ENCODE data around the gene PARP6. TPM values are rescaled to one million over a fixed set of nuclear protein-coding genes. Genes with fewer than 3 reads are reported as not detected.

The PARP6 gene
- total and polyA plus RNA-seq, 7 donors = 46.1 to 83.2 (median 63.0) TPM

DNA sequence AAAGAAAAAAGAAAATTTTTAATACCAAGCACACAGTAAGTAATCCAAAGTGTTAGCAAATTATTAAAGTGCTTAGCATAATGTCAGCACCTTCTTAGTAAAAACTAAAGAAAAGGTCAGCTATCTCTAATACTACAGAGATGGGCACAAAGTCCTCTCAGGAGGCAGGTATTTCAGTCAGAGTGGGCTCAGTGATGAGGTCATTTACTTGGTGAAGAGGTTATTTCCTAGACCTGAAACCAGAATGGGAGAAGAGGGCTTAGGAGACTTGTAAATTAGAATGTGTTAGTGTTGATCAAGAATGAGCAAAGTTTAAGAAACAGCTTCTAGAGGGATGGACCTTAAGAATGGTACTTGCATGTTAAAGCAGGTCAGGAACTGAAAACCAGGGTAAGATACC is 32.7 kb downstream of the PARP6 start:
- TF ChIP-seq, protein P1, sequence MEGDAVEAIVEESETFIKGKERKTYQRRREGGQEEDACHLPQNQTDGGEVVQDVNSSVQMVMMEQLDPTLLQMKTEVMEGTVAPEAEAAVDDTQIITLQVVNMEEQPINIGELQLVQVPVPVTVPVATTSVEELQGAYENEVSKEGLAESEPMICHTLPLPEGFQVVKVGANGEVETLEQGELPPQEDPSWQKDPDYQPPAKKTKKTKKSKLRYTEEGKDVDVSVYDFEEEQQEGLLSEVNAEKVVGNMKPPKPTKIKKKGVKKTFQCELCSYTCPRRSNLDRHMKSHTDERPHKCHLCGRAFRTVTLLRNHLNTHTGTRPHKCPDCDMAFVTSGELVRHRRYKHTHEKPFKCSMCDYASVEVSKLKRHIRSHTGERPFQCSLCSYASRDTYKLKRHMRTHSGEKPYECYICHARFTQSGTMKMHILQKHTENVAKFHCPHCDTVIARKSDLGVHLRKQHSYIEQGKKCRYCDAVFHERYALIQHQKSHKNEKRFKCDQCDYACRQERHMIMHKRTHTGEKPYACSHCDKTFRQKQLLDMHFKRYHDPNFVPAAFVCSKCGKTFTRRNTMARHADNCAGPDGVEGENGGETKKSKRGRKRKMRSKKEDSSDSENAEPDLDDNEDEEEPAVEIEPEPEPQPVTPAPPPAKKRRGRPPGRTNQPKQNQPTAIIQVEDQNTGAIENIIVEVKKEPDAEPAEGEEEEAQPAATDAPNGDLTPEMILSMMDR (IDR thresholded peaks at IDR 0.05) = no peak
- H3K4me3 ChIP-seq = no peak overlapping the region
- no peaks in the 10 kb centered on the region for H3K27me3 ChIP-seq (ENCODE audit: insufficient read depth in 3 of 3, low read length in 2 of 3)
- DNase-seq (no peak), ATAC-seq (no peak)
- H3K36me3 ChIP-seq (ENCODE audit: insufficient read depth in 1 of 2, low read depth in 1 of 2) = peaks cover 16 to 64% of the 10 kb centered on the region in 2 donors
- H3K9me3 ChIP-seq = no peaks in the 10 kb centered on the region
- H3K4me1 ChIP-seq = peaks cover 13% of the 10 kb centered on the region
- intact Hi-C loops (cut with DNase I) = no loop called here
- H3K27ac ChIP-seq = no peak overlapping the region

DNA sequence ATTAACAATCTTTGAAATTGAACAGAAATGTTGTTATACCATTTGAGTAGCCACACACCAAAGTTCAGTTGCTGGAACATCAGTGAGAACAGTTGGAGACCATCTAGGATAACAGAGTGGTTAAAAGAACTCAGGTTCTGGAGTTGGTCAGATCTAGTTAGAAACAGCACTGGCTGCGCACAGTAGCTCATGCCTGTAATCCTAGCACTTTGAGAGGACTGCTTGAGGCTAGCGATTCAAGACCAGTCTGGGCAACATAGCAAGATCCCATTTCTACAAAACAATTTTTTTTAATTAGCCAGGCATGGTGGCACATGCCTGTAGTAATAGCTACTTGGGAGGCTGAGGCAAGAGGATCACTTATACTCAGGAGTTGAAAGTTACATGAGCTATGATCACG is 33.8 kb downstream of the PARP6 start:
- no peak for DNase-seq
- intact Hi-C loops (cut with DNase I) = no loop called here
- Histone ChIP-seq H3K27me3 (ENCODE audit: insufficient read depth in 3 of 3, low read length in 2 of 3) (no peaks in the 10 kb centered on the region), H3K36me3 (ENCODE audit: insufficient read depth in 1 of 2, low read depth in 1 of 2) (peaks cover 12 to 54% of the 10 kb centered on the region in 2 donors), H3K4me1 (peaks cover 13% of the 10 kb centered on the region), H3K4me3 (no peak overlapping the region), H3K27ac (no peak overlapping the region), H3K9me3 (no peaks in the 10 kb centered on the region)
- TF ChIP-seq, protein P1 (IDR thresholded peaks at IDR 0.05) = no peak
- 95 to 99% (median 99%) methylated on average over 3 of the region's 3 CpGs for WGBS, 3 donors
- no peak for ATAC-seq

DNA sequence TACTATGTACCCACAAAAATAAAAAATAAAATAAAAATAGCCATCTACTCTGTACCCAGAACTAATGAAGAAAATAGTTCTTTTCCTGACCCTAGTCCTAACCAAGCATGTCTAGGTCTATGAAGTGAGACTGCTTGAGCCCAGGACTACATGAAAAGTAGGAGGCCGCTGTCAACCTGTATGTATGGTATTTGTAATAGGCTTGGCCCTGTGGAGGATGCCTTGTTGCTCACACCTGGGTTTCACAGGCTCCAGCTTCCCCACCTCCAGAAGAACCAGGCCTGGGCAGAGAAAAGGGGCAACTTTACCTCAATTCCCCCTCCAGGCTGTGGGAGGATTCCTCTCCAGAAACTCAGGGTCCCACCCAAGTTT is 34.5 kb downstream of the PARP6 start:
- Histone ChIP-seq H3K27ac (peak overlapping the region; percentile 58), H3K4me3 (no peak overlapping the region), H3K27me3 (ENCODE audit: insufficient read depth in 3 of 3, low read length in 2 of 3) (no peaks in the 10 kb centered on the region), H3K4me1 (peaks cover 13% of the 10 kb centered on the region), H3K9me3 (no peaks in the 10 kb centered on the region), H3K36me3 (ENCODE audit: insufficient read depth in 1 of 2, low read depth in 1 of 2) (peaks cover 12 to 46% of the 10 kb centered on the region in 2 donors)
- ATAC-seq = peak in 1 of 4 donors; percentile 32
- DNase-seq = no peak
- WGBS, 3 donors = 92 to 96% (median 94%) methylated on average over 1 of the region's 1 CpG
- intact Hi-C loops (cut with DNase I) = no loop called here
- TF ChIP-seq, protein P1 (IDR thresholded peaks at IDR 0.05) = no peak

DNA sequence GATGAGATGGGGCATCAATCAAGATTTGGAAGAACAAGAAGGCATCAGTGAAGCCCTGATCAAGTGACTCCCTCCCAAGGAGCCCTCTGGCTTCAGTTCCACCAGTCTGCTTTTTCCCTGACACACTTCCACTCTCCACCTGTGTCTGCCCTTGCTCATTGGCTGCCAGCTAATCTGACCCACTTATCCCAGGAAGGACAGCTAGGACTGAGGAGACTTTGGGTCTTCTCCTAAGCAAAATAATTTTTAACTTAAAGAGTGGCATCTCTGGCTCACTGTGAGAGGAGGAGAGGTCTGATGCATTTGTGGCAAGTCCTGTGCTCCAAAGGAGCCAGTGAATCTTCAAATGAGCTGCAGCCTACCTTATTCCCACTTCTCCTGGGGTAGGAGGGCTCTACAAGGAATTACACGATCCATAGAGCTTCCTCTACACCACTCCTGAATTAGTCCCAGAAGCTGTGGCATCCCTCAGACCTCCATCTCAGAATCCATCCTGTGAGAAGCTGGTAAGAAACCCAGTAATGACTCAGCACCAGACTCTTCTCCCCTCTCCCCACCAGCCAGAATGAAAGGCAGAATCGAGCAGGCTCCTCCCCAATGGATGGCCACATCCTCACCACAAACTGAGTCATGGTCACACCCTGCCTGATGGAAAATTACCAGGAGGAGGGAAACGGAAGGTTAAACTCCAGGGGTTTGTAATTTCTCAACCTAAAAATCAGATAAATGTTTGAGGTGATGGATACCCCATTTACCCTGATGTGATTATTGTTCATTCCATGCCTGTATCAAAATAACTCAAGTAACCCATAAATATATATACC is 35.1 kb downstream of the PARP6 start:
- TF ChIP-seq, protein P1 (IDR thresholded peaks at IDR 0.05) = no peak
- peaks cover 19% of the 10 kb centered on the region for H3K4me1 ChIP-seq
- peaks cover 10 to 40% of the 10 kb centered on the region in 2 donors for H3K36me3 ChIP-seq (ENCODE audit: insufficient read depth in 1 of 2, low read depth in 1 of 2)
- ATAC-seq (peak; percentile 78 to 92 (median 86)), DNase-seq (peak; percentile 76 to 77)
- H3K27me3 ChIP-seq (ENCODE audit: insufficient read depth in 3 of 3, low read length in 2 of 3) = no peaks in the 10 kb centered on the region
- 43 to 59% (median 45%) methylated on average over 3 of the region's 3 CpGs for WGBS, 3 donors
- H3K27ac ChIP-seq = peak overlapping the region; percentile 69
- H3K4me3 ChIP-seq = peak overlapping the region; percentile 38
- H3K9me3 ChIP-seq = no peaks in the 10 kb centered on the region
- intact Hi-C loops (cut with DNase I) = no loop called here
